HepG2 (cell line): ENCODE data around the gene GDPD4. TPM values are rescaled to one million over a fixed set of nuclear protein-coding genes. Genes with fewer than 3 reads are reported as not detected.

Experiments used
- ATRX ChIP-seq: sonication (generic); formaldehyde crosslinking; IDR thresholded peaks from 2 replicates; pipeline ENCODE4 v1.4.0; 2020; ENCODE audit warnings: missing genetic modification reagents, borderline replicate concordance
- E2F1 ChIP-seq: sonication (generic); formaldehyde crosslinking; IDR thresholded peaks from 2 replicates; pipeline ENCODE4 v1.5.0; 2020; ENCODE audit warnings: missing genetic modification reagents
- E2F5 ChIP-seq: sonication (generic); formaldehyde crosslinking; conservative IDR thresholded peaks from 2 replicates; pipeline ENCODE4 v1.4.0; 2020; ENCODE audit warnings: missing genetic modification reagents
- EP300 ChIP-seq, 3 experiments: sonication (generic) in 1 of 3; formaldehyde crosslinking in 1 of 3; IDR thresholded peaks; 2 replicates each; pipeline versions ENCODE4 v1.5.1 to v1.6.1; 2011 to 2020; ENCODE audit warnings: low read depth in 2 of 3, low read length in 2 of 3, borderline replicate concordance in 1 of 3, improper control_type of control experiment in 1 of 3, mild to moderate bottlenecking in 1 of 3, missing genetic modification reagents in 1 of 3, moderate library complexity in 1 of 3
- FOXM1 ChIP-seq: sonication (generic); formaldehyde crosslinking; IDR thresholded peaks from 2 replicates; pipeline ENCODE4 v1.5.0; 2020; ENCODE audit warnings: missing genetic modification reagents
- HOXA7 ChIP-seq: sonication (generic); formaldehyde crosslinking; IDR thresholded peaks from 2 replicates; pipeline ENCODE4 v1.8.1; 2022; ENCODE audit warnings: mild to moderate bottlenecking, missing genetic modification reagents, moderate library complexity
- MATR3 ChIP-seq: sonication (generic); formaldehyde crosslinking; IDR thresholded peaks from 2 replicates; pipeline ENCODE4 v1.4.0; 2020; ENCODE audit warnings: missing genetic modification reagents
- MAZ ChIP-seq, 2 experiments: sonication (generic) in 1 of 2; formaldehyde crosslinking in 1 of 2; IDR thresholded peaks; 2 replicates each; pipeline versions ENCODE4 v1.5.0 to v1.6.1; 2012 to 2020; ENCODE audit warnings: low read depth in 2 of 2, mild to moderate bottlenecking in 2 of 2, borderline replicate concordance in 1 of 2, improper control_type of control experiment in 1 of 2, low read length in 1 of 2, missing genetic modification reagents in 1 of 2, moderate library complexity in 1 of 2
- MIER2 ChIP-seq: IDR thresholded peaks from 2 replicates; pipeline ENCODE4 v1.6.1; 2016; ENCODE audit warnings: missing biosample characterization, missing genetic modification reagents
- MNT ChIP-seq: fragments of 450-650 bp; IDR thresholded peaks from 2 replicates; pipeline ENCODE4 v1.6.1; 2016
- PHF8 ChIP-seq: sonication (generic); formaldehyde crosslinking; IDR thresholded peaks from 2 replicates; pipeline ENCODE4 v1.5.0; 2020; ENCODE audit warnings: missing genetic modification reagents
- RAD51 ChIP-seq: fragments of 450-650 bp; IDR thresholded peaks from 2 replicates; pipeline ENCODE4 v1.6.1; 2016; ENCODE audit warnings: borderline replicate concordance
- REPIN1 ChIP-seq: sonication (generic); formaldehyde crosslinking; IDR thresholded peaks from 2 replicates; pipeline ENCODE4 v1.8.0; 2022; ENCODE audit warnings: missing genetic modification reagents, low read depth, mild to moderate bottlenecking, borderline replicate concordance
- RXRA ChIP-seq: sonication (generic); formaldehyde crosslinking; IDR thresholded peaks from 2 replicates; pipeline ENCODE4 v1.5.1; 2020; ENCODE audit warnings: missing genetic modification reagents
- SETDB1 ChIP-seq: sonication (generic); formaldehyde crosslinking; IDR thresholded peaks from 2 replicates; pipeline ENCODE4 v1.5.1; 2020; ENCODE audit warnings: missing genetic modification reagents, mild to moderate bottlenecking, borderline replicate concordance
- ZNF142 ChIP-seq: sonication (generic); formaldehyde crosslinking; IDR thresholded peaks from 2 replicates; pipeline ENCODE4 v1.4.0; 2020; ENCODE audit warnings: missing genetic modification reagents
- ZNF34 ChIP-seq: sonication (generic); formaldehyde crosslinking; IDR thresholded peaks from 2 replicates; pipeline ENCODE4 v1.4.0; 2020; ENCODE audit warnings: mild to moderate bottlenecking, missing genetic modification reagents, borderline replicate concordance
- ZNF703 ChIP-seq: sonication (generic); formaldehyde crosslinking; IDR thresholded peaks from 2 replicates; pipeline ENCODE4 v1.5.1; 2020; ENCODE audit warnings: missing genetic modification reagents, mild to moderate bottlenecking, moderate library complexity, borderline replicate concordance
- ZSCAN29 ChIP-seq: sonication (generic); formaldehyde crosslinking; conservative IDR thresholded peaks from 2 replicates; pipeline ENCODE4 v1.4.0; 2020; ENCODE audit warnings: mild to moderate bottlenecking, missing genetic modification reagents
- polyA plus RNA-seq, 8 experiments: library from polyadenylated mRNA; depleted of rRNA in 3 of 8; stranded (reverse) in 7 of 8; unstranded in 1 of 8; fragments of >200 nt; fragmentation: Illumina TruSeq in 4 of 8; extraction: Trizol in 4 of 8; gene quantifications; 2 replicates each; pipeline versions ENCODE4 v1.2.1 to v1.2.3, GENCODE V29; 2011 to 2016; ENCODE audit warnings: low read depth in 4 of 8, missing spikeins in 1 of 8, mixed read lengths in 1 of 8; ENCODE audit not compliant: insufficient read depth in 1 of 8
- total RNA-seq, 5 experiments: library from RNA; depleted of rRNA; stranded (reverse); fragments of >200 nt; fragmentation: Illumina TruSeq; extraction: Trizol; gene quantifications; 2 replicates each; pipeline ENCODE4 v1.2.3, GENCODE V29; 2016; ENCODE audit warnings: low read depth in 1 of 5

GDPD4 gene
- total and polyA plus RNA-seq, 2 of the 13 experiments (the other 11 are each of a cell fraction or from before 2014, with no cell fraction given): not detected

- TF ChIP-seq ATRX (CRISPR knock-in tag): no peak
- TF ChIP-seq E2F5 (CRISPR knock-in tag): no peak
- no peak for TF ChIP-seq SETDB1
- peak; percentile 88; the same call in 1 of the 2 replicates for TF ChIP-seq RXRA
- peak; percentile 64; the same call in 1 of the 2 replicates for TF ChIP-seq REPIN1 (CRISPR knock-in tag)
- TF ChIP-seq ZNF142 (CRISPR knock-in tag): no peak
- no peak for TF ChIP-seq ZNF34 (CRISPR knock-in tag)
- TF ChIP-seq MAZ (IDR thresholded peaks at IDR 0.05; ENCODE audit: borderline replicate concordance, low read depth, low read length): no peak
- peak; percentile 62; the same call in 1 of the 2 replicates for TF ChIP-seq MAZ (CRISPR knock-in tag; IDR thresholded peaks at IDR 0.05; ENCODE audit: low read depth)
- no peak for TF ChIP-seq PHF8
- no peak for TF ChIP-seq RAD51
- no peak for TF ChIP-seq ZNF703 (CRISPR knock-in tag)
- TF ChIP-seq HOXA7 (CRISPR knock-in tag): no peak
- no peak for TF ChIP-seq ZSCAN29 (CRISPR knock-in tag)
- no peak for TF ChIP-seq MNT
- no peak for TF ChIP-seq FOXM1
- 0 out of 4 replicates have a peak, but pooled peaks of 1 of the 2 experiments have one; percentile 11 for TF ChIP-seq EP300 (IDR thresholded peaks at IDR 0.05; ENCODE audit: low read depth in 2 of 2, low read length in 2 of 2)
- no peak for TF ChIP-seq EP300 (CRISPR knock-in tag; IDR thresholded peaks at IDR 0.05; ENCODE audit: borderline replicate concordance)
- TF ChIP-seq MATR3 (CRISPR knock-in tag): no peak
- TF ChIP-seq MIER2 (CRISPR knock-in tag): no peak
- no peak for TF ChIP-seq E2F1 (CRISPR knock-in tag)
Observed at GRCh38 chr11:77252555-77253270, 48.8 kb downstream of the GDPD4 start (continued).
